ENCODE data around the gene VPS13D.

The VPS13D gene

GRCh38 chr1:12230549-12231275 is 882 bp downstream of the VPS13D start:
- no peak for DNase-seq (ENCODE audit: low read depth in 3 of 3, low spot score in 1 of 3)

GRCh38 chr1:12231276-12231595 is 1.4 kb downstream of the VPS13D start:
- DNase-seq (ENCODE audit: low read depth in 3 of 3, low spot score in 1 of 3), result no peak

- DNase-seq (ENCODE audit: low read depth in 3 of 3, low spot score in 1 of 3), result no peak
Observed at GRCh38 chr1:12232221-12232620, 2.4 kb downstream of the VPS13D start.

GRCh38 chr1:12244078-12244477 is 14.2 kb downstream of the VPS13D start:
- DNase-seq (ENCODE audit: low read depth in 3 of 3, low spot score in 1 of 3), result no peak

- no peak for DNase-seq (ENCODE audit: low read depth in 3 of 3, low spot score in 1 of 3)
Observed at GRCh38 chr1:12244585-12244984, 14.8 kb downstream of the VPS13D start.

- no peak for DNase-seq (ENCODE audit: low read depth in 3 of 3, low spot score in 1 of 3)
Observed at GRCh38 chr1:12245116-12245515, 15.3 kb downstream of the VPS13D start.

- no peak for DNase-seq (ENCODE audit: low read depth in 3 of 3, low spot score in 1 of 3)
Observed at GRCh38 chr1:12245733-12246132, 15.9 kb downstream of the VPS13D start.

- DNase-seq (ENCODE audit: low read depth in 3 of 3, low spot score in 1 of 3), result no peak
Observed at GRCh38 chr1:12246584-12246983, 16.8 kb downstream of the VPS13D start.

GRCh38 chr1:12249181-12249580 is 19.4 kb downstream of the VPS13D start:
- DNase-seq (ENCODE audit: low read depth in 3 of 3, low spot score in 1 of 3), result no peak

- no peak for DNase-seq (ENCODE audit: low read depth in 3 of 3, low spot score in 1 of 3)
Observed at GRCh38 chr1:12249748-12250147, 19.9 kb downstream of the VPS13D start.

GRCh38 chr1:12251442-12251841 is 21.6 kb downstream of the VPS13D start:
- DNase-seq (ENCODE audit: low read depth in 3 of 3, low spot score in 1 of 3), result no peak

GRCh38 chr1:12255913-12256312 is 26.1 kb downstream of the VPS13D start:
- DNase-seq (ENCODE audit: low read depth in 3 of 3, low spot score in 1 of 3), result no peak

- no peak for DNase-seq (ENCODE audit: low read depth in 3 of 3, low spot score in 1 of 3)
Observed at GRCh38 chr1:12258272-12258671, 28.4 kb downstream of the VPS13D start.

- no peak for DNase-seq (ENCODE audit: low read depth in 3 of 3, low spot score in 1 of 3)
Observed at GRCh38 chr1:12269351-12269750, 39.5 kb downstream of the VPS13D start.

GRCh38 chr1:12271033-12271432 is 41.2 kb downstream of the VPS13D start:
- DNase-seq (ENCODE audit: low read depth in 3 of 3, low spot score in 1 of 3), result no peak

GRCh38 chr1:12272770-12273169 is 42.9 kb downstream of the VPS13D start:
- no peak for DNase-seq (ENCODE audit: low read depth in 3 of 3, low spot score in 1 of 3)

GRCh38 chr1:12275370-12275769 is 45.5 kb downstream of the VPS13D start:
- DNase-seq (ENCODE audit: low read depth in 3 of 3, low spot score in 1 of 3), result peak in 1 of 3 donors; percentile 29

GRCh38 chr1:12276225-12276624 is 46.4 kb downstream of the VPS13D start:
- no peak for DNase-seq (ENCODE audit: low read depth in 3 of 3, low spot score in 1 of 3)

GRCh38 chr1:12279003-12279402 is 49.2 kb downstream of the VPS13D start:
- DNase-seq (ENCODE audit: low read depth in 3 of 3, low spot score in 1 of 3), result no peak

GRCh38 chr1:12279728-12280464 is 50.1 kb downstream of the VPS13D start:
- no peak for DNase-seq (ENCODE audit: low read depth in 3 of 3, low spot score in 1 of 3)

GRCh38 chr1:12282142-12282541 is 52.3 kb downstream of the VPS13D start:
- DNase-seq (ENCODE audit: low read depth in 3 of 3, low spot score in 1 of 3), result no peak

- DNase-seq (ENCODE audit: low read depth in 3 of 3, low spot score in 1 of 3), result no peak
Observed at GRCh38 chr1:12284486-12284885, 54.7 kb downstream of the VPS13D start.
